Measurements from ENCODE around the gene STYX. TPM values are rescaled to one million over a fixed set of nuclear protein-coding genes. Genes with fewer than 3 reads are reported as not detected.

Gene STYX
- total and polyA plus RNA-seq, 2 of the 4 experiments (the other 2 are of a cell fraction), result 5.8 to 7.5 TPM

- ChIA-PET POLR2A (ENCODE audit: unreplicated experiment) (no interaction called here), CTCF (no interaction called here)
- Histone ChIP-seq H3K9me1 (ENCODE audit: insufficient read depth, low read length) (peaks cover 3% of the 10 kb centered on the region; the same call in 1 of the 2 replicates), H3K4ac (ENCODE audit: low read depth, low read length) (no peak overlapping the region), H3K9me3 (ENCODE audit: control insufficient read depth, insufficient read depth, low read length) (no peaks in the 10 kb centered on the region), H2AFZ (replicated peaks; ENCODE audit: low read length, poor library complexity) (no peak overlapping the region), H3K27me3 (ENCODE audit: control insufficient read depth, insufficient read depth, low read length) (no peaks in the 10 kb centered on the region), H2AK5ac (ENCODE audit: low read depth, low read length) (no peak overlapping the region), H2BK15ac (ENCODE audit: low read depth, low read length) (no peak overlapping the region), H3K14ac (replicated peaks; ENCODE audit: low read depth, low read length) (no peak overlapping the region), H2BK20ac (ENCODE audit: low read depth, low read length) (no peak overlapping the region), H3K27ac (ENCODE audit: insufficient read depth, low read length) (no peak overlapping the region), H2BK120ac (ENCODE audit: low read depth, low read length) (no peak overlapping the region), H3K23ac (ENCODE audit: low read depth, low read length) (peak overlapping the region; percentile 31; the same call in 1 of the 2 replicates), H3K36me3 (ENCODE audit: control insufficient read depth, insufficient read depth, low read length) (no peaks in the 10 kb centered on the region), H3K4me1 (ENCODE audit: control insufficient read depth, insufficient read depth, low read length) (peaks cover 2% of the 10 kb centered on the region), H4K5ac (ENCODE audit: low read depth, low read length) (no peak overlapping the region), H2BK5ac (ENCODE audit: low read depth, low read length, poor library complexity, severe bottlenecking) (no peak overlapping the region), H3K79me1 (ENCODE audit: low read depth in 1 of 2, low read length in 2 of 2) (peaks cover 18 to 71% of the 10 kb centered on the region in 2 experiments), H3K18ac (ENCODE audit: low read depth, low read length) (no peak overlapping the region), H3K9ac (ENCODE audit: low read depth, low read length) (no peak overlapping the region), H4K8ac (ENCODE audit: low read depth in 2 of 2, low read length in 2 of 2) (no peak overlapping the region), H3K4me3 (ENCODE audit: insufficient read depth, low read depth, low read length) (no peak overlapping the region), H4K20me1 (ENCODE audit: insufficient read depth, low read length) (peaks cover 54% of the 10 kb centered on the region), H2AK9ac (replicated peaks; ENCODE audit: low read depth, low read length, poor library complexity) (no peak overlapping the region), H3K4me2 (ENCODE audit: low read depth, low read length) (peak overlapping the region; percentile 30; the same call in 1 of the 2 replicates), H3K56ac (ENCODE audit: extremely low read depth, insufficient read depth, low read length) (no peak overlapping the region), H4K91ac (ENCODE audit: insufficient read depth, low read depth, low read length) (no peak overlapping the region)
- intact Hi-C loops (cut with micrococcal nuclease), result loop anchor here (5.0 kb wide), 2 partner anchors 379 to 394 kb away; partner anchors contain the start of gene PTGER2
- ATAC-seq (ENCODE audit: low read depth), result no peak
- 88% methylated on average over 2 of the region's 7 CpGs; no CpG with 5 or more reads in 1 of the 2 experiments for WGBS, 2 experiments (ENCODE audit: extremely low coverage in 2 of 2, insufficient read length in 1 of 2)
- TF ChIP-seq RFX5 (IDR thresholded peaks at IDR 0.05; ENCODE audit: low read depth, low read length) (no peak), MAFK (IDR thresholded peaks at IDR 0.05; ENCODE audit: low read depth, low read length) (no peak), CEBPB (IDR thresholded peaks at IDR 0.05; ENCODE audit: low read depth, low read length) (no peak), FOS (IDR thresholded peaks at IDR 0.05; ENCODE audit: low read depth, low read length) (no peak), ELK1 (IDR thresholded peaks at IDR 0.05; ENCODE audit: borderline replicate concordance, low read depth, low read length) (no peak), NFE2L2 (IDR thresholded peaks at IDR 0.05; ENCODE audit: low read depth, low read length) (no peak), USF2 (IDR thresholded peaks at IDR 0.05; ENCODE audit: low read depth, low read length) (no peak)
- in situ Hi-C loops (cut with MboI; ENCODE audit: low sequenced_read_pairs), result loop anchor here (25.0 kb wide), 1 partner anchor 379 kb away; the partner anchor contains the start of gene PTGER2
- no TSS peak for BruUV-seq (replicated peaks)
- dilution Hi-C loops (cut with HindIII; ENCODE audit: low sequenced_read_pairs, unreplicated experiment), result no loop called here
- DNase-seq, result no peak
These were observed 38.8 kb upstream of the STYX start for GRCh38 chr14:52690983-52691760.
